NCI-H1105 (cell line): ENCODE data around the gene GCNT2.
A peak's percentile ranks its signal among the peaks of the same experiment; 100 is the strongest.
"Not testable (repeated sequence)": the region's sequence is repeated elsewhere in the genome, so short reads cannot be mapped to it uniquely, and the experiment has no call there.

ENCODE experiments used
- DNase-seq: peaks from one replicate; lab custom pipeline; 2025; lab: John Stamatoyannopoulos, UW

The GCNT2 gene

DNA sequence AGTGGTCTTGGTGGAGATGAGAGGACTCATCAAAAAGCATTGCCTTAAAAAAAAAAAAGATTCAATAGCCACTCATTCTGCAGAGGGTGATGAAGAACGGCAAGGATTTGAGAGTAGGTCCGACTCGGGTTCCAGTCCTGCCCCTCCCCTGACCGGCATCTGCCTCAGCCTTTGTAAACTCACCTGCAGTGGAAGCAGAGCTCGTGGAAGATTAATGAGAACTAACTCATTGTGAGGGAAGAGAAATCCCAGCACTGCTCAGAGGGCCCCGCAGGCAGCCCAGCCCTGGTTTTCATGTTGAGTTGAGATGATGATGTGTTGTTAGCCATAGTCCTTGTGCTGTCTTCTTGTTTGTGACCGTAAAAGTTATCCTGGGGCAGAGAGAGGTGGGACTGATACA lies 59.4 kb downstream of the GCNT2 start:
- DNase-seq = no peak

- not testable (repeated sequence) for DNase-seq
These were observed 60.3 kb downstream of the GCNT2 start for GRCh38 chr6:10581402-10581801.

- DNase-seq = peak; percentile 97
These were observed 61.8 kb downstream of the GCNT2 start for GRCh38 chr6:10582774-10583508.

DNA sequence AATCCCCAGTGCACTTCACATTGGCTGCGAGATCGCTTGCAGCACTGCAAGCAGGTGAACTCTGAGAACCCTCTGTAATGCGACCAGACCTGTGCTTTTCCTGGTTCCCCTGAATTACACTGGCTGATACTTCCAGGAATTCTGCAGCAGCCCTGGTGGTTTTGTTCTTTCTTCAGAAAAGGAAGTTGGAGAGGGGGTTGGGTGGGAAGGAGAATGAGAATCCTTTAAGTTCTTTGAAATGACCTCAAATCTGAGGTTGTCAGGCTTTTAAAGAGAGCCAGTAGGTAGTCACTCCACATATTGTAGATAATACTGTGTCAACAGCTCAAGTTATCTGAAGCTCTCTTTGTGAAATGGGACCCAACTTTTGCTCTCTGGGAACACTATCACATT lies 62.4 kb downstream of the GCNT2 start:
- DNase-seq = no peak

GRCh38 chr6:10584607-10585006 lies 63.5 kb downstream of the GCNT2 start:
- DNase-seq = no peak

- no peak for DNase-seq
These were observed 64.2 kb downstream of the GCNT2 start for GRCh38 chr6:10585209-10585845.

GRCh38 chr6:10586302-10586701 lies 65.2 kb downstream of the GCNT2 start:
- no peak for DNase-seq

- DNase-seq = no peak
These were observed 66.7 kb downstream of the GCNT2 start for GRCh38 chr6:10587656-10588406.

- DNase-seq = no peak
These were observed 67.6 kb downstream of the GCNT2 start for GRCh38 chr6:10588562-10589428.

GRCh38 chr6:10589429-10589727 lies 68.2 kb downstream of the GCNT2 start:
- DNase-seq = no peak

DNA sequence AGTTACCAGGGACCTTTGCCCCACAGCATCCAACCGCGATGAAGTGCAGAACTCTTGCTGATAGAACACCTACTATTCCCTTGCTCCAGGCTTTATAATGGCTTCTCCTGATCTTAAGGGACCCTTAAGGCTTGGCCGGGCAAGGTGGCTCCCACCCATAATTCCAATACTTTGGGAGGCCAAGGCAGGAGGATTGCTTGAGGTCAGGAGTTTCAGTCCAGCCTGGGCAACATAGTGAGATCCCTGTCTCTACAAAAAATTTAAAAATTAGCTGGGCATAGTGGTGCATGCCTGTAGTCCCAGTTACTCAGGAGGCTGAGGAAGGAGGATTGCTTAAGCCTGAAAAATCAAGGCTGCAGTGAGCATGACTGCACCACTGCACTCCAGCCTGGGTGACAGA lies 68.8 kb downstream of the GCNT2 start:
- no peak for DNase-seq

GRCh38 chr6:10591422-10592160 lies 70.4 kb downstream of the GCNT2 start:
- no peak for DNase-seq

GRCh38 chr6:10595731-10596664 lies 74.8 kb downstream of the GCNT2 start:
- no peak for DNase-seq

DNA sequence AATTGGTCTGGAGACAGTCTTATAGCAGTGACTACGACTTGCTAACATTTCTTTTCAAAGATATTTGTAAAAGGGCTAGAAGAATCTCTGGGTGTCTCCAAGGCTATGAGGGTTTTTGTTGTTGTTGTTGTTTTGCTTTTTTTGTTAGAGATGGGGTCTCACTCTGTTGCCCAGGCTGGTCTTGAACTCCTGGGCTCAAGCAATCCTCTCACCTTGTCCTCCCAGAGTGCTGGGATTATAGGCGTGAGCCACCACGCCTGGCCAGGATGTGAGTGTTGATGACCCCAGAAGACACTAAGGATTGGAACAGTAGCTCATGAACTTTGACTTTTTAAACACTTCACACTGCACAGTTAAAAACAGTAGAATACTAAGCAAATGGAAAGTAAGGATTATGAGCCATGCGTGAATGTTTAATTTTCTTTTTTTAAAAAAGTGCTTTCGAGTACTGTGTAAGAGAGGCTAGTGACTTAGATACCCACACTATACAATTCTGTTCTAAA lies 76.4 kb downstream of the GCNT2 start:
- DNase-seq = no peak

- DNase-seq = no peak
These were observed 77.2 kb downstream of the GCNT2 start for GRCh38 chr6:10598084-10598960.

DNA sequence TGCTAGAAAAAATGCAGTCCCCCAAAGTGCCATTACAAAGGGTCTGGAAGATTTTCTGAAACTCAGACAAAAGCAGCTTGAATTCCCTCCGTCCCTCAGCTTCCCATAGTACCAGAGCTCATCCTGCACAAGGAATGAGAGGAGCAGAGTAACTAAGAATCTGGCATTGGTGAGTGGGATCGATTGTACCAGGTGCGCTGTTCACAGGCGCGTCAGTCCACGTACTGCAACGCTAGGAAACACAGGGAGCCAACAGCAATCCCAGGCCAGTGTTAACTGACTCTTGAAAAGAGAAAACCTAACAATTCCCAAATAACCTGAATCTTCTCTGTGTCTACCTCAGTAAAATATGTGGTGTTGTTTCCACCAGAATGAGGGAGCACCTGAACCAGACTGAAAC lies 77.9 kb downstream of the GCNT2 start:
- DNase-seq = no peak

GRCh38 chr6:10600681-10601080 lies 79.5 kb downstream of the GCNT2 start:
- DNase-seq = not testable (repeated sequence)

DNA sequence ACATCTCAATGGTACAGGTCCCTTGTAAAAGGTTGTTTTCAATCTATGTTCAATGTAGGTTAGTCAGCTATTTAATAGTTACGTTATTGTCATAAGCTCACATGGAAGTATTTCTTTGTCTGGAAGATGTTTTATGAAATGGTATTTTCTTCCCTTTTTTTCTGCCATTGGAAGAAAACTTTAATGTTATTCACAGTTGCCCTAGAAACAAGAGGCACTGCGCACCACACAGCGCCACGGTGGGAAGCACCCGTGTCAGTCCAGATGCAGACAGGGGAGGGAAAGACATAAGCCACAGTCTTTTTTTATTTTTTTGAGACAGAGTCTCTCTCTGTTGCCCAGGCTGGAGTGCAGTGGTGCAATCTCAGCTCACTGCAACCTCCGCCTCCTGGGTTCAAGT lies 82.1 kb downstream of the GCNT2 start:
- DNase-seq = no peak

GRCh38 chr6:10609038-10609437 lies 87.9 kb downstream of the GCNT2 start:
- DNase-seq = no peak
